ENCODE data around the gene STXBP6. TPM values are rescaled to one million over a fixed set of nuclear protein-coding genes. Genes with fewer than 3 reads are reported as not detected.

Gene STXBP6
- total RNA-seq, 8 experiments from 2014 or later = 1.0 to 13.2 (median 4.4) TPM

DNA sequence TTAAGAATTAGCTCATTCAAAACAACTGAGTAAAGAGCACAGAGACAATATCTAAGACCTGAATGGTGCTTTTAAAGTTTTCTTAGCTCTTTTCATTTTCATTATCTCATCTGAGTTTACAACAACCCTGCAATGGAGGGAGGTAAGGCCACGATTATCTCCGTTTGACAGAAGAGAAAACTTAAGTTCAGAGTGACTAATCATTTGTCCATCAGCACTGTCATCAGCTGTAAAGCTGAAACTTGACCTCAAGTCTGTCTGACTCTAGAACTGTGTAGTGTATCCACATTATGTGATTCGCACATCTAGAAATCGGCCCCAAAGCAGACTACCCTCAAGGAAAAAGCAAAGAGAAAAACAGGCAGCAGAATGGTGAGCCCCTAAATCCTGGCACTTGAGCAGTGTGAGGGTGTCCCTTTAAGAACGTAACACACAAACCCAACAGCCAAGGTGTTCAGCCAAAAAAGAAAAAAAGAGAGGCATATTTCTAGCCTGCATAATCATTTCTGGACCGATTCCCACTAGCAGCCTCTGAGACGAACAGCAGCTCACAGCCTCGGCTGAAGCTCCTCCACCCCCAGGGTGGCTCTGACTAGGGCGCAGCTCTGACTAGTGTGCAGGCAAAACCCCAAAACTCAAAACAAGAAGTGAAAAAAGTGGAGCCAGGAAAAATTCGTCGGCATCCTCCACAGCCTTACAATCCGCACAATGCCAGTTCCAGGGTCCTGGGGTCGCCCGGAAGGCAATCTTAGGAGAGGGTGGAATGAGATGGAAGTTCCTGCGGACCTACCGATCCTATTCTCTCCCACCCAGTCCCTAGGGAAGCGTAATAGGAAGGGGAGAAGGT lies 1.6 kb downstream of the STXBP6 start:
- in situ Hi-C loops (cut with MboI; ENCODE audit: low pct_unique_long_range_greater_than_20kb in 2 of 9, low sequenced_read_pairs in 9 of 9, unreplicated experiment in 9 of 9) = loop anchor here in 2 of 9 experiments (25.0 kb wide), 1 partner anchor 236 kb away; no protein-coding TSS in a partner anchor
- Histone ChIP-seq H3K4me1 (replicated peaks in 1 of 2) (no peaks in the 10 kb centered on the region), H3K27ac (no peak overlapping the region), H3K4me3 (peak overlapping the region in 1 of 5 donors; percentile 51)
- 33 to 91% (median 78%) methylated on average over 1 to 14 of the region's 17 CpGs; no CpG with 5 or more reads in 1 of the 10 experiments for WGBS, 10 experiments
- ATAC-seq (replicated peaks in 6 of 8) = peak in 1 of 8 experiments; percentile 7

GRCh38 chr14:25046301-25046943 lies 3.5 kb downstream of the STXBP6 start:
- H3K27ac ChIP-seq = no peak overlapping the region
- in situ Hi-C loops (cut with MboI; ENCODE audit: low pct_unique_long_range_greater_than_20kb in 2 of 9, low sequenced_read_pairs in 9 of 9, unreplicated experiment in 9 of 9) = loop anchor here in 2 of 9 experiments (25.0 kb wide), 1 partner anchor 234 kb away; no protein-coding TSS in a partner anchor
- no peak overlapping the region for H3K4me3 ChIP-seq
- ATAC-seq (replicated peaks in 6 of 8) = no peak
- no peaks in the 10 kb centered on the region for H3K4me1 ChIP-seq (replicated peaks in 1 of 2)
- 56 to 100% (median 100%) methylated on average over 1 to 2 of the region's 2 CpGs; no CpG with 5 or more reads in 4 of the 10 experiments for WGBS, 10 experiments

DNA sequence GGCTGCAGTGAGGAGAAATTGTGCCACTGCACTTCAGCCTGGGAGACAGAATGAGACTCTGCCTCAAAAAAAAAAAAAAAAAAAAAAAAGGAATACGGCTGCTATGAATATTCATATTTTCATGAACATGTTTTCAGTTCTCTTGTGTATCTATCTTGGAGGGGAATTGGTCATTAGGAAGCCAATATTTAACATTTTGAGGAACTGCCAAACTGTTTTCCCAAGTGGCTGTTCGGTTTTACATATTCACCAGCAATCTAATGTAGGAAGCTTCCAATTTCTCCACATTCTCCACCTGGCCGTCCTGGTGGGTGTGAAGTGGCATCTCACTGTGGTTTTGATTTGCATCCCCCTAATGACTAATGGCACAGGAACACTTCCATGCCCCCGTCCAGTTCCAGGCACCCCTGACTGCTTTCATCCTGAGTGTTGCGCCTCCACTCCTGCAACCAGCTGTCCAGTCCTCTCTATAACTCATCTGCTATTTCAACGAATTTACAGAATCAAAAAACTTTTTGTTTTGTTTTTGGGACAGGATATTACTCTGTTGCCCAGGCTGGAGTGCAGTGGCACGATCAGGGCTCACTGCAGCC lies 5.7 kb downstream of the STXBP6 start:
- in situ Hi-C loops (cut with MboI; ENCODE audit: low pct_unique_long_range_greater_than_20kb in 2 of 9, low sequenced_read_pairs in 9 of 9, unreplicated experiment in 9 of 9) = loop anchor here in 3 of 9 experiments (5.0 to 25.0 kb wide), 2 partner anchors 232 to 237 kb away; no protein-coding TSS in a partner anchor
- peak in 1 of 8 experiments; percentile 68 for ATAC-seq (replicated peaks in 6 of 8)
- 0 to 100% (median 73%) methylated on average over 1 to 7 of the region's 7 CpGs; no CpG with 5 or more reads in 2 of the 10 experiments for WGBS, 10 experiments
- no peak overlapping the region for H3K4me3 ChIP-seq
- H3K4me1 ChIP-seq (replicated peaks in 1 of 2) = no peaks in the 10 kb centered on the region
- H3K27ac ChIP-seq = no peak overlapping the region

- H3K4me1 ChIP-seq (replicated peaks in 1 of 2) = no peaks in the 10 kb centered on the region
- WGBS, 10 experiments = 0 to 90% (median 76%) methylated on average over 1 to 13 of the region's 14 CpGs
- no peak overlapping the region for H3K27ac ChIP-seq
- no peak overlapping the region for H3K4me3 ChIP-seq
- in situ Hi-C loops (cut with MboI; ENCODE audit: low pct_unique_long_range_greater_than_20kb in 2 of 9, low sequenced_read_pairs in 9 of 9, unreplicated experiment in 9 of 9) = loop anchor here in 3 of 9 experiments (5.0 to 25.0 kb wide), 2 partner anchors 230 to 235 kb away; no protein-coding TSS in a partner anchor
- ATAC-seq (replicated peaks in 6 of 8) = peak in 3 of 8 experiments; percentile 25 to 59 (median 51)
These were observed 7.3 kb downstream of the STXBP6 start for GRCh38 chr14:25042362-25043299.

GRCh38 chr14:25041898-25042297 lies 8.0 kb downstream of the STXBP6 start:
- H3K27ac ChIP-seq = no peak overlapping the region
- ATAC-seq (replicated peaks in 6 of 8) = no peak
- no peak overlapping the region for H3K4me3 ChIP-seq
- H3K4me1 ChIP-seq (replicated peaks in 1 of 2) = no peaks in the 10 kb centered on the region
- in situ Hi-C loops (cut with MboI; ENCODE audit: low pct_unique_long_range_greater_than_20kb in 2 of 9, low sequenced_read_pairs in 9 of 9, unreplicated experiment in 9 of 9) = loop anchor here in 3 of 9 experiments (5.0 to 25.0 kb wide), 2 partner anchors 230 to 235 kb away; no protein-coding TSS in a partner anchor
- 20 to 100% (median 88%) methylated on average over 1 to 2 of the region's 2 CpGs; no CpG with 5 or more reads in 2 of the 10 experiments for WGBS, 10 experiments

DNA sequence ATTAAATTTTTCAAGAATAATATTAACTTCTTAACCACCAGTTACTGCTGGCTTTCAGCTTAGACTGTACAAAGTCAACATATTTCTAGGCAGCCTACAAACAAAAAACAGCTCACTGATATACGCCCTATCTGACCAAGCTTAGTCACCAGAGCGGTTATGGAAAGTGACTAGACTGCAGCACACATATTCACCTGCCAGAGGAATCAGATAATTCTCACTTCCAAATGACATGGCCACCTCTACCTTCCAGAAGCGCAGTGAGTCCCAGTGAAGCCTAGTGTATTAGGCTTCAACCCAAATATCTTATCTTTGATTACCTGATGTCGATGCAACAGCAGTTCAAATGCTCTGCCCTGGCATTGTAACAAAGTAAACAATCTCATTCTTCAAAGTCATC lies 8.5 kb downstream of the STXBP6 start:
- Histone ChIP-seq H3K4me1 (replicated peaks in 1 of 2) (no peaks in the 10 kb centered on the region), H3K27ac (no peak overlapping the region), H3K4me3 (no peak overlapping the region)
- peak in 1 of 8 experiments; percentile 15 for ATAC-seq (replicated peaks in 6 of 8)
- WGBS, 10 experiments = 33 to 100% (median 92%) methylated on average over 1 to 4 of the region's 4 CpGs; no CpG with 5 or more reads in 2 of the 10 experiments
- in situ Hi-C loops (cut with MboI; ENCODE audit: low pct_unique_long_range_greater_than_20kb in 2 of 9, low sequenced_read_pairs in 9 of 9, unreplicated experiment in 9 of 9) = loop anchor here in 3 of 9 experiments (5.0 to 25.0 kb wide), 2 partner anchors 229 to 234 kb away; no protein-coding TSS in a partner anchor

- in situ Hi-C loops (cut with MboI; ENCODE audit: low pct_unique_long_range_greater_than_20kb in 2 of 9, low sequenced_read_pairs in 9 of 9, unreplicated experiment in 9 of 9) = loop anchor here in 3 of 9 experiments (5.0 to 25.0 kb wide), 2 partner anchors 228 to 233 kb away; no protein-coding TSS in a partner anchor
- WGBS, 10 experiments = 80 to 100% (median 100%) methylated on average over 1 to 4 of the region's 5 CpGs; no CpG with 5 or more reads in 7 of the 10 experiments
- no peak for ATAC-seq (replicated peaks in 6 of 8)
- no peaks in the 10 kb centered on the region for H3K4me1 ChIP-seq (replicated peaks in 1 of 2)
- H3K4me3 ChIP-seq = no peak overlapping the region
- no peak overlapping the region for H3K27ac ChIP-seq
These were observed 10.0 kb downstream of the STXBP6 start for GRCh38 chr14:25039933-25040332.

DNA sequence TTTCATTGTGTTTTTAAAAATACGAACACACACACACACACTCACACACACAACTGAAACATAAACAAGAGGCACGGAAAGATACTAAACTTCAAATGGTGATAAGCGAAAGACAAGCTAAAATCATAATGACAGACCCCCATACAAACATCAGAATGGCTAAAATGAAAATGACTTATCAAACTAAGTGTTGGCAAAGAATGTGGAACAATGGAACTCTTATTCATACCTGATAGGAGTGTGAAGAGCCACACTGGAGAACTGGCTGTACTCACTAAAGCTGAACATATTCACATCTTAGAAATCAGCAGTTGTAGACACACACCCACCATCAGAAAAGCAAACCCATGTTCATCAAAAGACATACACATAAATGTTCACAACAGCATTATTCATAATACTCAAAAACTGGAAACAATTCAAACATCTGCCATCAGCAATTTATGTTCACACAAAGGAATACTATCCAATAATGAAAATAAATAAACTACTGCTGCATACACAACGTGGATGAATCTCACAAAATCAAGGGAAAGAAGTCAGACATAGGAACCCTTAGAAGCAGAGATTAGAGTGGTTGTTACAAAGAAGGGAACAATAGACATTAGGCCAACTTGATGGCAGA lies 11.8 kb downstream of the STXBP6 start:
- no peak overlapping the region for H3K27ac ChIP-seq
- ATAC-seq (replicated peaks in 6 of 8) = no peak
- WGBS, 10 experiments = 40 to 100% (median 75%) methylated on average over 1 to 4 of the region's 4 CpGs
- in situ Hi-C loops (cut with MboI; ENCODE audit: low pct_unique_long_range_greater_than_20kb in 2 of 9, low sequenced_read_pairs in 9 of 9, unreplicated experiment in 9 of 9) = loop anchor here in 2 of 9 experiments (25.0 kb wide), 1 partner anchor 226 kb away; no protein-coding TSS in a partner anchor
- no peaks in the 10 kb centered on the region for H3K4me1 ChIP-seq (replicated peaks in 1 of 2)
- H3K4me3 ChIP-seq = no peak overlapping the region

- Histone ChIP-seq H3K4me1 (replicated peaks in 1 of 2) (no peaks in the 10 kb centered on the region), H3K4me3 (no peak overlapping the region), H3K27ac (no peak overlapping the region)
- in situ Hi-C loops (cut with MboI; ENCODE audit: low pct_unique_long_range_greater_than_20kb in 2 of 9, low sequenced_read_pairs in 9 of 9, unreplicated experiment in 9 of 9) = loop anchor here in 2 of 9 experiments (25.0 kb wide), 1 partner anchor 225 kb away; no protein-coding TSS in a partner anchor
- 21 to 100% (median 88%) methylated on average over 1 to 2 of the region's 2 CpGs; no CpG with 5 or more reads in 2 of the 10 experiments for WGBS, 10 experiments
- no peak for ATAC-seq (replicated peaks in 6 of 8)
These were observed 12.9 kb downstream of the STXBP6 start for GRCh38 chr14:25037032-25037431.

- no peaks in the 10 kb centered on the region for H3K4me1 ChIP-seq (replicated peaks in 1 of 2)
- in situ Hi-C loops (cut with MboI; ENCODE audit: low pct_unique_long_range_greater_than_20kb in 2 of 9, low sequenced_read_pairs in 9 of 9, unreplicated experiment in 9 of 9) = loop anchor here in 2 of 9 experiments (25.0 kb wide), 1 partner anchor 223 kb away; no protein-coding TSS in a partner anchor
- ATAC-seq (replicated peaks in 6 of 8) = no peak
- no peak overlapping the region for H3K4me3 ChIP-seq
- 38 to 100% (median 73%) methylated on average over 1 to 8 of the region's 11 CpGs for WGBS, 10 experiments
- H3K27ac ChIP-seq = no peak overlapping the region
These were observed 14.9 kb downstream of the STXBP6 start for GRCh38 chr14:25034803-25035681.

All from motor neuron (in vitro differentiated cells).